HG03520 (cell line): ENCODE results near the gene MUC4.
"Not testable (repeated sequence)": the region's sequence is repeated elsewhere in the genome, so short reads cannot be mapped to it uniquely, and the experiment has no call there.

ENCODE experiments used
- ATAC-seq: cut with Tn5 transposase; IDR thresholded peaks from one replicate; pipeline ENCODE4 v1.9.1; 2021; ENCODE audit warnings: mild to moderate bottlenecking, moderate library complexity; ENCODE audit not compliant: unreplicated experiment

MUC4 gene

DNA sequence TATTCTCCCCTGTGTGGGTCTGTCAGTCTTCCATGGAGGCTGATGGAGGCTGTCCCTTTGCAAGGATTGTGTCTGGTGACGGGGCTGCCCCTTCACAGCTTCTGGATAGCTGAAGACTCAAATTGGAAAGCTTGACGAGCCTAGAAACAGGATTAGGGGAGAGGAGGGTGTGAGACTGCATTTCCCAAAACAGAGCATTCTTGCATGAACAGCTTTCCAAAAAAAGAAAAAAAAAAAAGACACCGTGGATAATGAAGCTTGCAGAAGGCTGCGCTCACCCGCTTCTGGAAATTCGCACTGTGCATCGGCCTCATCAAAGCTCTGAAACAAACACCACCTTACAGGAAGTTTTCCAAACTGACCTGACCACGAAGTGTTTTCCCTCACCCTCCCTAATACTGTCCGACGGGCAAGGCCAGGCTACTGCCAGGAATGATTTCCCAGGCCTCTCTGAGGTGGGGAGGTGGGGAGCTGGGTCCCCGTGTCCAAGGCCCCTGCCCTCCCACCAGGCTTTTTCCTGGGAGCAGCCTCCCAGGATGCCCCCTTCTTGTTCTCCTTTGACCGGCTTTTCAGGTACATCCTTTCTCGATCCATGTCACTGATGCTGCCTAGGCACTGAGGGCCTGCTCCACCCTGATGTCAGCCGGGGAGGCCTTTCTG lies 24.9 kb upstream of the MUC4 start:
- ATAC-seq: no peak

DNA sequence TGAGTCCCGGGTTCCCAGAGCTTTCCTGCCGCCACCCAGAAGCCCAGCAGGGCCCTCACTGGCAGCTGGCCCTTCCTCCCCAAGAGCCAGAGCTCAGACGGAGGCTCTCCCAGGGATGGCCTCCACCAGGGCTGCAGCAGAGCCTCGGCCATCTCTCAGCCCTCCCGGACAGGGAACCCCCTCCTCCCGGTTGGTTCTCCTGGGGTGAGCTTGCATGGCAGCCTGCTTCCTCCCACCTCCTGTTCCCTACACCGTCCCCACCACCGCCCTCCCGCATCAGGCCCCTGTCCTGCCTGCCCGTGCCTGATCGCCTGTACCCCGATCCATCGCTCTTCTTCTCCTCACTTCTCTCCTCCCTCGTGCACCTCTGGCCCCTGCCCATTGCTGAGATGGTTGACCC lies 24.1 kb upstream of the MUC4 start:
- no peak for ATAC-seq

DNA sequence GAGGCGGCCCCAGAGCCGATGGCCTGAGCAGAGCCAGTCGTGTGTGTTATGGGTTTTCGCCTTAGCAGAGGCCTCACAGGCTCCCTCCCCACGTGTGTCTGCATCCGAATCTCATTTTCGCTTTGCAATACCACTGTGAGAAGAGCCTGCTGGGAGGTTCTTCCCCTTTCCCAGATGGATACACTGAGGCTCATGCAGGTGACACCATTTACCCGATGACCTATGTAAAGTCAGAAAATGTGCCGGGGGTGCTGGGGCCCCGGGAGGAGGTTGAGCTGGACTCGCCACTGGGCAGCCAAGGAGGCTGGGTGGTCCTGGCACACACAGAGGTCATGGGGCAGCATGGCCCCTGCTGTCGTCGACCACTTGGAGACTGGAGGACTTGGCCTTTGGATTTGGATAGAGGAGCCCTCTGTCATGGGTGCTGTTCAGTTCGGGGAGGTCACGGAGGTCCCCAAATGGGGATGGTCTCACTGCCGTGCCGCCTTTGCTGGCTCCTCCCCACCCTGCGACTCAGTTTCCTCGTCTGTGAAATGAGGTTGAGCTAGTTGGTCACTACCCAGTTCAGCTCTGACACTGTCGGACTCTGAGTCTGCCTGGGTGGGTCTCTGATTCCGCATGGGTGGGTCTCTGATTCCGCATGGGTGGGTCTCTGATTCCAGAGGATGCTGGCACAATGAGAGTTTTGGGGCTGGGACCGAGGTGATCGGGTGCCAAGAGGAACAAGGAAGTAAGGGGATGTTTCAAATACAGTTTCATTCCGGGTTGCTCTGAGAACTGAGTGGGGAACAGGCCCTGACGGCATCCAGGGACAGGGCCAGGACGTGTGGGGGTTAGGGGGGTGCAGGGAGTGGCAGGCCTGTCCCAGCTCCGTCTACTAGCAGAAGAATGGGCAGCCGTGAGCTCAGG lies 23.2 kb upstream of the MUC4 start:
- no peak for ATAC-seq

DNA sequence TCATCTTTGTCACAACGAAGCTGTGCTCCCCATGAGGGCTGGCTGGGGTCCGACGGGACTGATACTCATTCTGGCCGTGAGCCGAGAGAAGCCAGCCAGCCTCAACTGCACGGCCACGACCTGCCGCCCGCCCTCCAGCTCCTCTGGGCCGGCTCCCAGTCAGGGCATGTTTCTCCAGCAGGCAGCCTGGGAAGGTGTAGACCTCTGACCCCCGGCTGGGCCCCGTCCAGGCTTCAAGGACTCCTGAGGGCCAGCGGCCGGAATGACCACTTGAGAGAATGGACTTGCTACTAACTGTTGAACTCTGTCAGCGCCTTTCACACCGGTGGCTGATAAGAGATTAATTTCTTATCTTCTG lies 18.1 kb upstream of the MUC4 start:
- ATAC-seq: no peak

DNA sequence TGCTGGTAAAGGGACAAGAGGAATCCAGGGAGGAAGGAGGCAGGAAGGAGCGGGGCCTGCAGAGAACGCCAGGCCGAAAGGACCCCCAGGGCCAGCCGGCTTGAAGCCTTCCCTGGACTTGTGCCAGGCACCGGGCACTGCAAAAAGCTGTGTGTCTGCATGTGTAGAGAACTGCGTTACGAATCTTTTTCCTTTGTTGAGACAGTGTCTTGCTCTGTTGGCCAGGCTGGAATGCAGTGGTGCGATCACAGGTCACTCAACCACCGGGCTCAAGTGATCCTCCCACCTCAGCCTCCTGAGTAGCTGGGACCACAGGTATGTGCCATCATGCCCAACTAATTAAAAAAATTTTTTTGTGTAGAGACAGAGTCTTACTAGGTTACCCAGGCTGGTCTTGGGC lies 17.0 kb upstream of the MUC4 start:
- no peak for ATAC-seq

DNA sequence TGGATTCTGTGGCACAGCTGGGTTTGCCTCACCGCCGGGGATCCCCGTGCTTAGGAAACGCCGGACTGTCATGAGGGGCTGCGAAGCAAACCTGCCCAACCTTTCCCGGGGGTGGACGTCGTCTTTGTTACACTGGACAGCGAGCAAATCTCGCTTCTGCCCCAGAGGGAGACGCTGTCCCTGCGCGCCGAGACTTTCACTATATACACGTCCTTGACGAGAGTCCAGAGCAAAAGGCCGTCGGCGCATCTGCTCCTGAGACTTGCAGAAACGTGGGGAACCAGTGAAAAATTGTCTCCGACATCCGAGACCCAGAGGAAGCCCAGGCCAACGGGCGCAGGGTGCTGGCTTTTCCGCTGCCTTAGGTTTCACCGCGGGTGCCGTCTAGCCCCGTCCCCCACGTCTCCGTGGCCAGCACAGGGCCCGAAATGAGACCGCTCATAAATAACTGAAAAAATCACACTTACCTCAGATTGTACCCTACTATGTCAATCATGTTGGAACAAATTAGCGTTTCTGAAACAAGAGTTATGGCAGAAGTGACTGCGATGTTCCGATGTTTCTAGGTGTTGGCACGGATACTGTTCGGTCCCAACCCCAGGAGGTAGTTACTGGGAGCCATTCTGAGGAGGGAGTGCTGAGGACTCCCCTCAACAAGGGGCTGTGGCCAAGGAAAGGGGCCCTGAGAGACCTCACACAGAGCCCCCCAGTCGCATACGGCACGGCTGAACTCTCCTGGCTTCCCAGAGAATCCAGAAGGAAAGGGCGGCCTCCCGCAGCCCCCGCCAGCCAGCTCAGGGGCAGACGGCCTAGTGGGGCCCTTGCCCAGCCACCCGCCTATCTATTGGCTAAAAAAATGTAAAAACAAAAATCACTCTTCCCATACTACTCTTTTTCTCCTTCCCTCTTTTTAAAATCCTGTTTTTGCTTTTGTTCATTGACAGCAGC lies 14.4 kb upstream of the MUC4 start:
- ATAC-seq: no peak

DNA sequence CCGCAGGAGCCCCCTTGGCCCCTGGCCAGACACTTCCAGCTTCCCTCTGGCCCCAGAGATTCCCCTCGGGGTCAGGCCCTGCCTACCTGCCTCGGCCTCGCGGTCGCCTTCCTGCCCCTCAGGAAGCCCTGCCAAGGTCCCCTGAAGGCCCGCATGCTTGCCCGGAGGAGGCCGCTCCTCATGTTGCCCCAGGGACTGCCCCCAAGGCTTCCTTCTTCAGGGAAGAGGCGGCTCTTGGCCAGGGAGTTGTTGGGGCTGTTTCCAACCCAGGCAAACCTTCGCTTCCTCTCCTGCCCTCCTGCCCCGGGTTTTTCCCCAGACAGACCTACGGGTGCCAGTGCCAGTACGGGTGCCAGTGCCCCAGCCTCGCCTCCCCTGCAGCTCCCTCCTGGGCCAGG lies 13.5 kb upstream of the MUC4 start:
- no peak for ATAC-seq

DNA sequence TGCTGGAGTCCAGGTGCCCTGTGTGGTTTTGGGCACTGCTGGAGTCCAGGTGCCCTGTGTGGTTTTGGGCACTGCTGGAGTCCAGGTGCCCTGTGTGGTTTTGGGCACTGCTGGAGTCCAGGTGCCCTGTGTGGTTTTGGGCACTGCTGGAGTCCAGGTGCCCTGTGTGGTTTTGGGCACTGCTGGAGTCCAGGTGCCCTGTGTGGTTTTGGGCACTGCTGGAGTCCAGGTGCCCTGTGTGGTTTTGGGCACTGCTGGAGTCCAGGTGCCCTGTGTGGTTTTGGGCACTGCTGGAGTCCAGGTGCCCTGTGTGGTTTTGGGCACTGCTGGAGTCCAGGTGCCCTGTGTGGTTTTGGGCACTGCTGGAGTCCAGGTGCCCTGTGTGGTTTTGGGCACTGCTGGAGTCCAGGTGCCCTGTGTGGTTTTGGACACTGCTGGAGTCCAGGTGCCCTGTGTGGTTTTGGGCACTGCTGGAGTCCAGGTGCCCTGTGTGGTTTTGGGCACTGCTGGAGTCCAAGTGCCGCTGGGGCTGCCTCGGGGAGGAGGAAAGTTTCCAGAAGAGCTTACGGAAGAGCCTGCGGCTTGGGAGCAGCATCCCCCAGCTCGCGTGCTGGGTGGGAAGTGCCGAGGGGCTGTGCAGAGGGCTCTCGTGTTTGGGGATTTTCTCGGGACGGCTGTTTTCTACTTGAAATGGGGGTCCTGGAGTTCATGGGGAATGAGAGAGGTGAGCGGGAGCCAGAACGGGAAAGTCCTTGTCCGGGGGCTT lies 12.9 kb upstream of the MUC4 start:
- not testable (repeated sequence) for ATAC-seq

DNA sequence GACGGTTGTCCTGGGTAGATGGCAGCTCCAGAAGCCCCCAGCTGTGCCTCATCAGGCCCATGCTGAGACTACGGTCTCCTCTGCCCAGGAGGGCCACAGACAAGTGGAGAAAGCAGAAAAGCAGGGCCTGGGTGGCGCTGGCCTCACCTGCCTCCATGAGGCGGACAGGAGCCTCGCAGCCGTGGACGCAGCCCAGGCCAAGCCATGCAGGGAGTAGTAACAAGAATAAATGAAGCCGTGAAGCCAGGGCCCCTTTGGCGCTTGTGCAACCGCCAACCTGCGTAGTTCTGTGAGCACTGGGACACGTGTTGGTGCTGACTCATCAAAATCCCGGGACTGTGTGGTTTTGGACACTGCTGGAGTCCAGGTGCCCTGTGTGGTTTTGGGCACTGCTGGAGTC lies 12.3 kb upstream of the MUC4 start:
- no peak for ATAC-seq

DNA sequence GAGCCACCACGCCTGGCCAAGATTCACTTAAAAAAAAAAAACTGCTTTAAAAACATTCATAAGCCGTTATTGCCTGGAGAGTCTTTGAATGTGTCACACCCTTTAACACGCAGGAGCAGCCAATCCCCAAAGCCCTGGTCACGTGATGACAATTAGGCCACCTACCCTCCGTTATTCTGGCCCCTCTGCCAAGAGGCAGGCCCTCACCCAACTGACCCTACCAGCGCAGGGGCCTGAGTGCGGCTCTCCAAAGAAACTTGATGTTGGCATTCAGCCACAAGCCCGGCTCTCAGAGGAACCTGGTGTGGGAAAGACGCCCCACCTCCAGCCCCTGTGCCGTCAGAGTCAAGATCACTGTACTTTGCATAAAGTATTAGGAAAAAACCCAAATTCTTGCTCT lies 11.6 kb upstream of the MUC4 start:
- ATAC-seq: no peak

DNA sequence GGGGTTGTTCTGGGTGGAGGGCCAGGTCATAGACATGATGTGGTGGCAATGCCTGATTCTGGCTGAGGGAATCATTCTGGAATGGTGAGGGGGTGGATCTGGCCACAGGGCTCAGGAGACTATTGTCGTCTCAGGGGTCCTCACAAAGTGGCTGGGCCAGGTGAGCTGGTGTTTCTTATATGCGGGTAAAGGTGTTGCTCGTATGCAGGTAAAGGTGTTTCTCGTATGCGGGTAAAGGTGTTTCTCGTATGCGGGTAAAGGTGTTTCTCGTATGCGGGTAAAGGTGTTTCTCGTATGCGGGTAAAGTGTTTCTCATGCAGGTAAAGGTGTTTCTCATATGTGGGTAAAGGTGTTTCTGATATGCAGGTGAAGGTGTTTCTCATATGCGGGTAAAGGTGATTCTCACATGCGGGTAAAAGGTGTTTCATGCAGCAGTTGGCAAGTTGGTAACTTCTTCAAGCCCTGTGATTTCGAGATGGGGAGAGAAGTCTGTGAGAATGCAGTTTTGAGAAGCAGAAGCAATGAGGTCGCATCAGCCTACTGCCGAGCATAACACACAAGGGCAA lies 10.5 kb upstream of the MUC4 start:
- ATAC-seq: no peak

DNA sequence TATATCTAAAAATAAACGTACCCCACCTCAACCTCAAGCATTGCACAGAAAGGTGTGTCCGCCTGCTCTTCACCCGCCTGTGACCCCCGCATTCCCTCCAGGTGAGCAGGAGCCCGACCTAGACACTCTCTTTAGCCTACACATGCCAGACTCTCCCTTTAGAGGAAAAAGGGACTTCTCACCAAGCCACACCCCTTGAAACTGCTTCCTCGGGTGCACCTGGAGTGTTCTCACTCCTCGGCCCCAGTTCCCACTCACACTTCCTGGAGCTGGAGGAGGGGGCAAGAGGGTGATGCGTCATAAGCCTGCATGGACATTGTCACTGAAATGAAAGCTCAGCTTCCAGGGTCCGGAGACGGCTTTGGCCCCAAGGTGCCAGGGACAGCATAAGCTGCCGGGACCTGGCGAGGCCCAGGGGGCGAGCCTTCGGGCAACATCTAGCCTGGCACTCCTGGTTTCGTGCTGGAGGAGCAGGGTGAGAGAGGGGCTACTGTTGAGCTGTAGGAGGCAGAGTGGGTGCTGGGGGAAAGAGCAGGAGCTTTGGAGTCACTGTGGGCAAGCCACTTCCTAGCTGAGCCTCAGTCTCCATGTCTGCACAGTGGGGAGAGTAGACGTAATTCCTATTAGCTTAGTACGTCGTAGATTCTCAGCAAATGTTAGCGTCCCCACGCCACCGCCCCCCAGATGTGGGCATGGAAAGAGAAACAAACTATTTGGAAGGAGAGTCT lies 9.8 kb upstream of the MUC4 start:
- ATAC-seq: no peak

DNA sequence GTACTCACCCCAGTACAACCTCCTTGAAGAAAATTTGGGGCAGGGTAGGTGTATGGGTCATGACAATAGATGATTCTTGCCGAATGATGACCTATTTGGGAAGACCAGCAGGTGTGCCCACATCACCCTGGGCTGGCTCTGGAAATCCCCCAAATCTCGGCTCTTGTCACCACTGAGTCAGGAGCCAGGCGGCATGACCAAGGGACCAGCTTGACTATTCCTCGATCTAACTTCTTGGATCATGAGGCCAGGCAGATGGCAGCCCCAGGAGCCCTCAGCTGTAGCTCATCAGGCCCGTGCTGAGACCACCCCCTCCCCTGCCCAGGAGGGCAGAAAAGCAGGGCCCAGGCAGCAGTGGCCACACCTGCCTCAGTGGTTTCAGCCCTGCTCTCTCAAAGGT lies 9.2 kb upstream of the MUC4 start:
- ATAC-seq: no peak

DNA sequence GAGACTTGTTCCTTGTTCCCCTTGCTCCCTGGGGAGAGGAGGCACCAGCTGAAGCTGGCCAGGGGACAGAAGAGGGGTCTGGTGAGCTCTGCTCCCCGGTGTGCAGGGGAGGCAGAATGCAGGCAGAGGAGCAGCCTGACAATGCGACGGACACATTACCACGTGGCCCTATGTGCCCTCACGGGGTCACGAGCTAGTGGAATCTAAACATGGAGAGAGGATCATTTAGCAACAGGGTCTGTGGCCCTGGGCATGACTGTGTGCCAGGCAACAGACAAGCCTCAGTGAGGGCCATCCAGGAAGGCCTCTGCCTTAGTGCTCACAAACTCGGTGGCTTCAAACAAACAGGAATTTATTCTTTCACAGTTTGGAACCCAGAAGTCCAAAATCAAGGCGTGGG lies 8.5 kb upstream of the MUC4 start:
- ATAC-seq: no peak

DNA sequence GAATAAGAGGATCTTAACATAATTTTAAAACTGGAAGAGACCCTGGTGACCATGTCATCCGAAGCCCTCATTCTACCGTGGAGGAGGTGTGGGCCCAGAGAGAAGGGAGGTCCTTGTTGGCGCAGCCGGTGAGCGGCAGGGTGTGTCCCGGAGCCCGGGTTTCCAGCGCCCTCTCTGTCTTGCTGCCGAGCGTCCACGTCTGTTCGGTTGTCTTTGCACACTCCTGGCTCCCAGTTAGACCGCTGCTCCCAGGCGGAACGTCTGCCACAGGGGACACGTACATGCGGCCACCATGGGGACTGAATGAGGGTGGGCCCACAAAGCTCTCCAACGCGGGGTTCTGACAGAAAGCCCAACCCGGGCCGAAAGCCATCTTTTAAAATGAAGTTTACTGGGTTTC lies 6.6 kb upstream of the MUC4 start:
- no peak for ATAC-seq

DNA sequence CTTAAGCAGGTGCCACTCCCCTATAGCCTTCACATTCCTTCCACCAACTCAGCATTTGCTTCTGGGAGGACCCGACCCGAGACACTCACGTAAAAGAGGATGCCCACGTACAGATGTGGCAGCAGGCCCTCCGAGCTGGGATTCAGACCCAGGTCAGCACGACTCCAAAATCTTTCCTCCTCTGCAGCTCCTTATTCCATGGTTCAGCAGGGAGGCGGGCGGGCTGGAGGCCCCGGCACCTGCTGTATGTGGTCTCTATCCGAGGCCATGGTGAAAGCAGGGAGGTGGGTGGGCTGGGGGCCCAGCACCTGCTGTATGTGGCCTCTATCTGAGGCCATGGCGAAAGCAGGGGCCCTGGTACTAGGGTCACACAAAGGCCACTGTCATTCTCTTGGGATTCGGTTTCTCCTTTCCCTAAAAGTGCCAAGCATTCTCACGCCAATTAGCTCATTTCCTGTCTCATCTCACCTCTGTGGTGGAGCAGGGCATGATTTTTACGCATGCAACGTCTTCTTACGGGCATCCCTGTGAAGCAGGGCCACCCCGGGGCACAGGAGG lies 5.9 kb upstream of the MUC4 start:
- ATAC-seq: no peak

DNA sequence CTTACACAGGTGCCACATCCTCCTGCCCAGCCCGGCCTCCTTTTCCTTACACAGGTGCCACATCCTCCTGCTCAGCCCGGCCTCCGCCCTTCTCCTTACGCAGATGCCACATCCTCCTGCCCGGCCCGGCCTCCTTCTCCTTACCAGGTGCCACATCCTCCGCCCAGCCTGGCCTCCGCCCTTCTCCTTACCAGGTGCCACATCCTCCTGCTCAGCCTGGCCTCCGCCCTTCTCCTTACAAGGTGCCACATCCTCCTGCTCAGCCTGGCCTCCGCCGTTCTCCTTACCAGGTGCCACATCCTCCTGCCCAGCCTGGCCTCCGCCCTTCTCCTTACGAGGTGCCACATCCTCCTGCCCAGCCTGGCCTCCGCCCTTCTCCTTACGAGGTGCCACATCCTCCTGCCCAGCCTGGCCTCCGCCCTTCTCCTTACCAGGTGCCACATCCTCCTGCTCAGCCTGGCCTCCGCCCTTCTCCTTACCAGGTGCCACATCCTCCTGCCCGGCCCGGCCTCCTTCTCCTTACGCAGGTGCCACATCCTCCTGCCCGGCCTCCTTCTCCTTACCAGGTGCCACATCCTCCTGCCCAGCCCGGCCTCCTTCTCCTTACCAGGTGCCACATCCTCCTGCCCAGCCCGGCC lies 4.7 kb upstream of the MUC4 start:
- not testable (repeated sequence) for ATAC-seq

DNA sequence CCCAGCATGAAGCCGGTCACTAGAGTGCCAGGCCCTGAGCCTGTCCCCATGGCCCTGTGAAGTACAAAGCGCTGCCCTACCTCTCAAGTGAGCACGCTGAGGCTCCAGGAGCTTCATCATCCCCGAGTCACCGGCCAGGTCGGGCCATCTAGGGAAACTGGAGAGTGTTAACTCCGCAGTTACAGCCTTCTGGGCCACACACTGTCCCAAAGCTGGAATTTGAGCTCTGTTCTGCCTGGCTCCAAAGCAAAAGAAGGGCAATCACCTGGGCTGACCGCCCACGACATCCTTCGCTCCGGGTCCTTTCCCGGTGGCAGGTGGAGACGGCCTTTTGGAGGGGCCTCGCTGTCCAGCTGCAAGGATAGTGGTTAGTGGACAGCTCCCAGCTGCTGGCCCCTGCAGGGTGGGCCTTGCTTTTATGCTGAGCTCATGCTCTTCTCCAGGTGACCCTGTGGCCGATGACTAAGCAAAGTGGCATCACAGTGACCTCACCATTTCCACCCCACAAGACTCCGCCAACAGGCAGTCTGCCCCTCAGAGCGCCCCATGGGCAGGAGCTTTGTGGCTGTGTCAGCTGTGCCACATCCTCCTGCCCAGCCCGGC lies 3.5 kb upstream of the MUC4 start:
- no peak for ATAC-seq
